Keratinocyte (primary cell): ENCODE results near the gene MGAM2. TPM values are rescaled to one million over a fixed set of nuclear protein-coding genes. Genes with fewer than 3 reads are reported as not detected.

Experiments
- DNase-seq: peaks from one replicate; pipeline ENCODE4 v3.0.0-alpha.2; 2011; ENCODE audit warnings: low read depth, missing footprints, low spot score
- FAIRE-seq: peaks from 2 replicates; lab custom pipeline; 2011; peaks lifted over from hg19 to GRCh38; lab: Jason Lieb, UNC
- H2AFZ ChIP-seq: 2 replicates; pipeline ENCODE4 v1.6.0; 2012; ENCODE audit warnings: low read length, control low read depth, inconsistent platforms; ENCODE audit not compliant: control insufficient read depth
- H3K27ac ChIP-seq: 2 replicates; pipeline ENCODE4 v1.5.1; 2011; ENCODE audit warnings: low read length; ENCODE audit not compliant: control insufficient read depth, insufficient read depth
- H3K27me3 ChIP-seq: 3 replicates; pipeline ENCODE4 v1.6.0; 2011; ENCODE audit warnings: low read length; ENCODE audit not compliant: control insufficient read depth, insufficient read depth; ENCODE audit errors: extremely low read depth
- H3K36me3 ChIP-seq, 2 experiments: 2 replicates in 1 of 2; 3 replicates in 1 of 2; pipeline ENCODE4 v1.5.1; 2011; ENCODE audit warnings: low read length in 2 of 2, mild to moderate bottlenecking in 1 of 2; ENCODE audit not compliant: control insufficient read depth in 2 of 2, insufficient read depth in 2 of 2; ENCODE audit errors: extremely low read depth in 1 of 2
- H3K4me1 ChIP-seq: 3 replicates; pipeline ENCODE4 v1.5.1; 2011; ENCODE audit warnings: low read length; ENCODE audit not compliant: control insufficient read depth, insufficient read depth; ENCODE audit errors: extremely low read depth
- H3K4me2 ChIP-seq: 3 replicates; pipeline ENCODE4 v1.6.0; 2011; ENCODE audit warnings: low read depth, low read length; ENCODE audit not compliant: control insufficient read depth, insufficient read depth; ENCODE audit errors: extremely low read depth
- H3K4me3 ChIP-seq, 3 experiments: fragments of 200-600 bp in 1 of 3; sonication (generic) in 1 of 3; 2 replicates in 2 of 3; 3 replicates in 1 of 3; pipeline ENCODE4 v1.5.1; 2011 to 2016; ENCODE audit warnings: low read length in 3 of 3, mild to moderate bottlenecking in 3 of 3, control low read depth in 2 of 3, inconsistent platforms in 1 of 3, low read depth in 1 of 3, mixed read lengths in 1 of 3, mixed run types in 1 of 3, moderate library complexity in 1 of 3; ENCODE audit not compliant: control insufficient read depth in 2 of 3, insufficient read depth in 2 of 3; ENCODE audit errors: extremely low read depth in 1 of 3
- H3K79me2 ChIP-seq: 2 replicates; pipeline ENCODE4 v1.6.0; 2012; ENCODE audit warnings: low read length; ENCODE audit not compliant: control insufficient read depth, insufficient read depth
- H3K9ac ChIP-seq: 3 replicates; pipeline ENCODE4 v1.6.0; 2011; ENCODE audit warnings: low read length; ENCODE audit not compliant: control insufficient read depth, insufficient read depth; ENCODE audit errors: extremely low read depth
- H3K9me1 ChIP-seq: 3 replicates; pipeline ENCODE4 v1.6.0; 2011; ENCODE audit warnings: low read length; ENCODE audit not compliant: control insufficient read depth, insufficient read depth; ENCODE audit errors: extremely low read depth
- H3K9me3 ChIP-seq: 2 replicates; pipeline ENCODE4 v1.5.1; 2012; ENCODE audit warnings: low read depth, low read length; ENCODE audit not compliant: control insufficient read depth
- H4K20me1 ChIP-seq: 3 replicates; pipeline ENCODE4 v1.6.0; 2011; ENCODE audit warnings: low read length; ENCODE audit not compliant: control insufficient read depth, insufficient read depth; ENCODE audit errors: extremely low read depth
- CTCF ChIP-seq, 3 experiments: IDR thresholded peaks in 1 of 3; conservative IDR thresholded peaks in 1 of 3; optimal IDR thresholded peaks in 1 of 3; 2 replicates in 2 of 3; 3 replicates in 1 of 3; pipeline versions ENCODE3 to v1.5.1; 2011; ENCODE audit warnings: low read length in 3 of 3, mild to moderate bottlenecking in 3 of 3, moderate library complexity in 2 of 3, control low read depth in 1 of 3, inconsistent platforms in 1 of 3; ENCODE audit not compliant: insufficient read depth in 2 of 3; ENCODE audit errors: extremely low read depth in 1 of 3
- EZH2 ChIP-seq: IDR thresholded peaks from one replicate; pipeline ENCODE4 v1.6.1; 2012; ENCODE audit warnings: inconsistent platforms, mild to moderate bottlenecking, low read length, moderate library complexity
- dilution Hi-C: fragments of 300-500 bp; cut with MboI; formaldehyde crosslinking; loops from one replicate; pipeline ENCODE4 v1.7.0; 2020; ENCODE audit warnings: low sequenced_read_pairs; ENCODE audit not compliant: extremely low pct_ligation_motif_present
- polyA plus RNA-seq, 5 experiments: library from polyadenylated mRNA; depleted of rRNA in 3 of 5; stranded (reverse) in 3 of 5; stranded (forward) in 1 of 5; unstranded in 1 of 5; fragments of >200 nt; gene quantifications; 1 replicate in 1 of 5; 2 replicates in 3 of 5; 3 replicates in 1 of 5; pipeline versions ENCODE4 v1.2.1 to v1.2.3, GENCODE V29; 2011 to 2012; ENCODE audit warnings: missing spikeins in 2 of 5, low read depth in 1 of 5, low replicate concordance in 1 of 5

MGAM2 gene
- polyA plus RNA-seq, 1 donor (not counting 4 experiments of a cell fraction or from before 2014, with no cell fraction given), result 0.04 TPM

GRCh38 chr7:142172932-142173331 lies 61.4 kb downstream of the MGAM2 start:
- no peak overlapping the region for H3K9ac ChIP-seq
- H3K4me2 ChIP-seq, result no peak overlapping the region
- FAIRE-seq, result no peak
- TF ChIP-seq EZH2 (no peak), CTCF (optimal IDR thresholded peaks at IDR 0.05 in 1 of 3, IDR thresholded peaks at IDR 0.05 in 1 of 3, conservative IDR thresholded peaks at IDR 0.05 in 1 of 3; ENCODE audit: extremely low read depth in 1 of 3, insufficient read depth in 2 of 3, low read length in 3 of 3) (no peak)
- no peaks in the 10 kb centered on the region for H3K9me1 ChIP-seq
- no peak overlapping the region for H3K4me3 ChIP-seq
- peaks cover 5% of the 10 kb centered on the region for H3K27me3 ChIP-seq
- no peaks in the 10 kb centered on the region for H3K36me3 ChIP-seq
- H2AFZ ChIP-seq, result no peak overlapping the region
- dilution Hi-C loops, result no loop called here
- H3K4me1 ChIP-seq, result no peaks in the 10 kb centered on the region
- H3K27ac ChIP-seq, result no peak overlapping the region
- H3K9me3 ChIP-seq, result no peaks in the 10 kb centered on the region
- H4K20me1 ChIP-seq, result no peaks in the 10 kb centered on the region
- DNase-seq, result no peak
- H3K79me2 ChIP-seq, result no peaks in the 10 kb centered on the region

GRCh38 chr7:142174441-142174840 lies 62.9 kb downstream of the MGAM2 start:
- H3K27ac ChIP-seq, result no peak overlapping the region
- H3K9me3 ChIP-seq, result no peaks in the 10 kb centered on the region
- TF ChIP-seq CTCF (optimal IDR thresholded peaks at IDR 0.05 in 1 of 3, IDR thresholded peaks at IDR 0.05 in 1 of 3, conservative IDR thresholded peaks at IDR 0.05 in 1 of 3; ENCODE audit: extremely low read depth in 1 of 3, insufficient read depth in 2 of 3, low read length in 3 of 3) (no peak), EZH2 (no peak)
- no peak overlapping the region for H3K4me3 ChIP-seq
- H3K4me1 ChIP-seq, result no peaks in the 10 kb centered on the region
- no peak overlapping the region for H3K9ac ChIP-seq
- no peaks in the 10 kb centered on the region for H3K79me2 ChIP-seq
- no peak overlapping the region for H2AFZ ChIP-seq
- H4K20me1 ChIP-seq, result no peaks in the 10 kb centered on the region
- H3K36me3 ChIP-seq, result no peaks in the 10 kb centered on the region
- no peak overlapping the region for H3K4me2 ChIP-seq
- no peaks in the 10 kb centered on the region for H3K9me1 ChIP-seq
- DNase-seq, result no peak
- no peak for FAIRE-seq
- dilution Hi-C loops, result no loop called here
- peaks cover 5% of the 10 kb centered on the region for H3K27me3 ChIP-seq
